ENCODE results near the gene F2R. TPM values are rescaled to one million over a fixed set of nuclear protein-coding genes. Genes with fewer than 3 reads are reported as not detected.

The F2R gene
- total and polyA plus RNA-seq, 2 donors (not counting 3 experiments of a cell fraction or from before 2014, with no cell fraction given) = 342 to 599 TPM

DNA sequence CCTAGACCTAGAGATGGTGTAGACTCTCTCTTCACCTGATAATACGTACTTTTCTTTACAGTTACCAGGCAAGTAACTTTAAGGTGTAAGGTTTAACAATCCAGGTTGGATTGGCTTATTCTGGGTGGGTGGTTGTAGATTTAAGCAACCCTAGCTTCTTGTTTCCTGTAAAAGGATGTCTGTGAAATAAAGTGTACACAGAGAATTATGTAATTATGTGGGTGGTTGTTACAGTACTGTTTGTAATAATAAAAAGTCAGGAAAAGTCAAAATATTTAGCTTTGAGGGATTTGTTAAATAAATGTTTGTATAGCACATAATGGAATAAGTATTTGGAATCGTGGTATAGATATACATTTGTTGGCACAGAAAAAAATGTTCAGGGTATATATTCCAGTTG is 43.7 kb upstream of the F2R start:
- Histone ChIP-seq H3K9ac (replicated peaks; ENCODE audit: extremely low read depth, insufficient read depth, low read length) (no peak overlapping the region), H3K9me1 (replicated peaks; ENCODE audit: control insufficient read depth, extremely low read depth, insufficient read depth, low read length) (no peaks in the 10 kb centered on the region), H2AFZ (ENCODE audit: low read depth, low read length) (no peak overlapping the region), H3K4me1 (ENCODE audit: control insufficient read depth, extremely low read depth, insufficient read depth, low read length) (no peaks in the 10 kb centered on the region), H3K4me3 (replicated peaks in 1 of 3; ENCODE audit: insufficient read depth in 1 of 3, low read depth in 1 of 3, low read length in 3 of 3) (no peak overlapping the region), H4K20me1 (replicated peaks; ENCODE audit: control insufficient read depth, extremely low read depth, insufficient read depth, low read length) (no peaks in the 10 kb centered on the region), H3K9me3 (replicated peaks; ENCODE audit: control insufficient read depth, insufficient read depth, low read length) (no peaks in the 10 kb centered on the region), H3K36me3 (ENCODE audit: control insufficient read depth in 2 of 2, extremely low read depth in 1 of 2, insufficient read depth in 2 of 2, low read length in 2 of 2) (no peaks in the 10 kb centered on the region), H3K27me3 (ENCODE audit: control insufficient read depth in 2 of 2, insufficient read depth in 2 of 2, low read length in 2 of 2) (no peaks in the 10 kb centered on the region), H3K79me2 (ENCODE audit: control insufficient read depth, insufficient read depth, low read length) (no peaks in the 10 kb centered on the region), H3K4me2 (ENCODE audit: insufficient read depth, low read length) (no peak overlapping the region), H3K27ac (ENCODE audit: insufficient read depth, low read depth, low read length) (no peak overlapping the region)
- TF ChIP-seq FOS (IDR thresholded peaks at IDR 0.05; ENCODE audit: borderline replicate concordance, insufficient read depth, low read length) (no peak), MYC (IDR thresholded peaks at IDR 0.05; ENCODE audit: low read depth, low read length) (no peak), POLR2A (IDR thresholded peaks at IDR 0.05; ENCODE audit: low read depth, low read length) (no peak), CTCF (IDR thresholded peaks at IDR 0.05; ENCODE audit: extremely low read depth in 1 of 2, insufficient read depth in 1 of 2, low read depth in 1 of 2, low read length in 2 of 2) (no peak), GATA2 (IDR thresholded peaks at IDR 0.05; ENCODE audit: insufficient read depth, insufficient read length, low read depth, low read length) (no peak)
- intact Hi-C loops (cut with micrococcal nuclease) (no loop called here), dilution Hi-C loops (cut with MboI; ENCODE audit: extremely low pct_ligation_motif_present, low sequenced_read_pairs) (no loop called here)
- BruUV-seq (replicated peaks) = no TSS peak
- DNase-seq (ENCODE audit: low read depth, low spot score) (no peak), FAIRE-seq (no peak)
- ChIA-PET POLR2A (no interaction called here), CTCF (no interaction called here)

- no peaks in the 10 kb centered on the region for H4K20me1 ChIP-seq (replicated peaks; ENCODE audit: control insufficient read depth, extremely low read depth, insufficient read depth, low read length)
- H3K9me1 ChIP-seq (replicated peaks; ENCODE audit: control insufficient read depth, extremely low read depth, insufficient read depth, low read length) = no peaks in the 10 kb centered on the region
- dilution Hi-C loops (cut with MboI; ENCODE audit: extremely low pct_ligation_motif_present, low sequenced_read_pairs) (no loop called here), intact Hi-C loops (cut with micrococcal nuclease) (no loop called here)
- H3K9ac ChIP-seq (replicated peaks; ENCODE audit: extremely low read depth, insufficient read depth, low read length) = no peak overlapping the region
- no peaks in the 10 kb centered on the region for H3K36me3 ChIP-seq (ENCODE audit: control insufficient read depth in 2 of 2, extremely low read depth in 1 of 2, insufficient read depth in 2 of 2, low read length in 2 of 2)
- FAIRE-seq (no peak), DNase-seq (ENCODE audit: low read depth, low spot score) (no peak)
- H3K9me3 ChIP-seq (replicated peaks; ENCODE audit: control insufficient read depth, insufficient read depth, low read length) = no peaks in the 10 kb centered on the region
- no peak overlapping the region for H2AFZ ChIP-seq (ENCODE audit: low read depth, low read length)
- ChIA-PET POLR2A (no interaction called here), CTCF (interaction anchor here (1.3 kb wide), 1 partner anchor 26 kb away, joined by 3 read pairs; no protein-coding TSS in a partner anchor)
- H3K4me2 ChIP-seq (ENCODE audit: insufficient read depth, low read length) = no peak overlapping the region
- no peak for TF ChIP-seq JUN (IDR thresholded peaks at IDR 0.05; ENCODE audit: borderline replicate concordance, insufficient read depth, insufficient read length, low read depth)
- H3K4me1 ChIP-seq (ENCODE audit: control insufficient read depth, extremely low read depth, insufficient read depth, low read length) = no peaks in the 10 kb centered on the region
- no peaks in the 10 kb centered on the region for H3K79me2 ChIP-seq (ENCODE audit: control insufficient read depth, insufficient read depth, low read length)
- no peak overlapping the region for H3K4me3 ChIP-seq (replicated peaks in 1 of 3; ENCODE audit: insufficient read depth in 1 of 3, low read depth in 1 of 3, low read length in 3 of 3)
- no peak overlapping the region for H3K27ac ChIP-seq (ENCODE audit: insufficient read depth, low read depth, low read length)
- H3K27me3 ChIP-seq (ENCODE audit: control insufficient read depth in 2 of 2, insufficient read depth in 2 of 2, low read length in 2 of 2) = no peaks in the 10 kb centered on the region
- BruUV-seq (replicated peaks) = no TSS peak
Measured at GRCh38 chr5:76673125-76673524, 42.8 kb upstream of the F2R start.

All from endothelial cell of umbilical vein (primary cell).